Measurements from ENCODE around the gene UQCRC1. TPM values are rescaled to one million over a fixed set of nuclear protein-coding genes. Genes with fewer than 3 reads are reported as not detected.

UQCRC1 gene
- total and polyA plus RNA-seq, 2 experiments from 2014 or later = 620 to 870 TPM

DNA sequence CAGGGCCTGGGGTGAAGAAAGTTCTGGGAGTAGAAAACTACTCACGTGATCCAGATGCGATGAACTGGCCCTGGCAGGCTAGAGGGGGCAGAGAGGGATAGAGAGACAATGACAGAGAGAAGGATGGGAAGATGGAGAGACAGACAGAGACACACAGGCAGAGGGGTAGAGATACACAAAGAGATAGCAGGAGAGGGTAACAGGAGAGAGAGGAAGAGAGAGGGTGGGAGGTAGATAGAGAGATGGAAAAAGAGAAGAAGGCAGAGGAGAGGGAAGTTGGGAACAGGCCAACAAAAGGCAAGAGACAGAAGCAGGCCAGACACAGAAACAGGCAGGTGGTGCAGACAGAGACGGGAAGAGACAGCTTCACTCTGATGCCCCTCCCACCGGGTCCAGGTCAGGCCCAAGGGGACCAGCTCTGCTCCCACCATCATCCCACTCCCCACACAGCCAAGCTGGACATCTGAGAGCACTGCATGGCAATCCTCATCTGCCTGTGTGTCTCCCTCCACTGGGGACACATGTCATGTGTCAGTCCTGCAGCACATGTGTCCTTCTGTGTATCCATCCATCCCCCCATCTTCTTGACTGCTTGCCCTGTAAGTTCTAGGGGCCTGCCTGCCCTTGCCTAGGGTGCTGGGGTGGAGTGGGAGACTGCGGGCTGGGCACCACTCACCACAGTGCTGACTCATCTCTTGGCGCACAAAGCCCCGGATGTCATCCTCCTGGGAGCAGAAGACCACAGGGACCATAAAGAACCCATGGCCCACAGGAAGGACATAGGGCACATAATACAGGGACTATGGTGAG lies 43.6 kb downstream of the UQCRC1 start:
- TF ChIP-seq, protein P1, sequence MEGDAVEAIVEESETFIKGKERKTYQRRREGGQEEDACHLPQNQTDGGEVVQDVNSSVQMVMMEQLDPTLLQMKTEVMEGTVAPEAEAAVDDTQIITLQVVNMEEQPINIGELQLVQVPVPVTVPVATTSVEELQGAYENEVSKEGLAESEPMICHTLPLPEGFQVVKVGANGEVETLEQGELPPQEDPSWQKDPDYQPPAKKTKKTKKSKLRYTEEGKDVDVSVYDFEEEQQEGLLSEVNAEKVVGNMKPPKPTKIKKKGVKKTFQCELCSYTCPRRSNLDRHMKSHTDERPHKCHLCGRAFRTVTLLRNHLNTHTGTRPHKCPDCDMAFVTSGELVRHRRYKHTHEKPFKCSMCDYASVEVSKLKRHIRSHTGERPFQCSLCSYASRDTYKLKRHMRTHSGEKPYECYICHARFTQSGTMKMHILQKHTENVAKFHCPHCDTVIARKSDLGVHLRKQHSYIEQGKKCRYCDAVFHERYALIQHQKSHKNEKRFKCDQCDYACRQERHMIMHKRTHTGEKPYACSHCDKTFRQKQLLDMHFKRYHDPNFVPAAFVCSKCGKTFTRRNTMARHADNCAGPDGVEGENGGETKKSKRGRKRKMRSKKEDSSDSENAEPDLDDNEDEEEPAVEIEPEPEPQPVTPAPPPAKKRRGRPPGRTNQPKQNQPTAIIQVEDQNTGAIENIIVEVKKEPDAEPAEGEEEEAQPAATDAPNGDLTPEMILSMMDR (IDR thresholded peaks at IDR 0.05; ENCODE audit: low read depth, low read length) = no peak
- Histone ChIP-seq H3K9me3 (ENCODE audit: low read depth) (no peaks in the 10 kb centered on the region), H3K27ac (no peak overlapping the region), H3K4me3 (no peak overlapping the region), H3K4me1 (ENCODE audit: low read depth) (peaks cover 9% of the 10 kb centered on the region), H3K27me3 (no peaks in the 10 kb centered on the region), H3K36me3 (peaks cover under 1% of the 10 kb centered on the region)
- DNase-seq (ENCODE audit: low read depth in 1 of 2, low spot score in 1 of 2) = peak in 1 of 2 donors; percentile 69

DNA sequence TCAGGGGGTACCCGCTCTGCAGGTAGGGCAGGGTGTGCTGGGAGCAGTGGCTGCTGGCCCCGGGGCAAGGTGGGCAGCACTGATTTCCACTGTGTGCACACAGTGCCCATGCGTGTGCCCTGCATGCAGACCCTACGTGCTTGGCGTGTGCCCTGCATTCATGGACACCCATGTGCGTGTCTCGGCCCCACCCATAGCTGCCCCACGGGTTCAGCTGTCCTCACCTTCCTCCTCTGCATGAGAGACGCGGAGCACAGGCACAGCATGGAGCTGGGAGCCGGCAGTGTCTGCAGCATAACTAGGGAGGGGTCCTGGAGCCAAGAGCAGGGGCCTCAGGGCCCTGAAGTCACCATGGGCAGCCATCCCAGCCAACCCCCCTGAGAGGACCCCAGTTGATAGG lies 44.3 kb downstream of the UQCRC1 start:
- no peaks in the 10 kb centered on the region for H3K9me3 ChIP-seq (ENCODE audit: low read depth)
- H3K27me3 ChIP-seq = no peaks in the 10 kb centered on the region
- no peak overlapping the region for H3K4me3 ChIP-seq
- peaks cover 12% of the 10 kb centered on the region for H3K4me1 ChIP-seq (ENCODE audit: low read depth)
- no peaks in the 10 kb centered on the region for H3K36me3 ChIP-seq
- TF ChIP-seq, protein P1 (IDR thresholded peaks at IDR 0.05; ENCODE audit: low read depth, low read length) = no peak
- DNase-seq (ENCODE audit: low read depth in 1 of 2, low spot score in 1 of 2) = no peak
- no peak overlapping the region for H3K27ac ChIP-seq

DNA sequence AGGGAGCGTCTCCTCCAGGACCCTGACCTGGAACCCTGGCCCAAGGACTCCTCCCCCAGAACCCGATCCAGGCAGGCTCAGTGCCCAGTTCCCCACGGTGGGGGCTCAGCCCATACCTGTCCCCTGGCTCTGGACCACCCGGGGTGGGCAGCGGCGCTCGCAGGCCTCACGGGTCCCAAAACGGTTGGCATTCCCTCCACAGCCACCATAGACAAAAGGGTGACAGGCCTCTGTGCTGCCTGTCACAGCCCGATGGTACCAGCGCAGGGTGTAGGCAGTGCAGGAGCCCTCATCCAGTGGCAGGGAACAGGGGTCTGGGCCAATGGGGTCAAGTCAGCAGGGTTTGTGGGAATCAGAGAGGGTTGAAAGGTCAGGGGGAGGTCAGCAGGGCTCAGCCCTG lies 44.8 kb downstream of the UQCRC1 start:
- H3K4me1 ChIP-seq (ENCODE audit: low read depth) = peaks cover 17% of the 10 kb centered on the region
- TF ChIP-seq, protein P1 (IDR thresholded peaks at IDR 0.05; ENCODE audit: low read depth, low read length) = no peak
- no peaks in the 10 kb centered on the region for H3K36me3 ChIP-seq
- no peaks in the 10 kb centered on the region for H3K9me3 ChIP-seq (ENCODE audit: low read depth)
- no peak overlapping the region for H3K4me3 ChIP-seq
- no peak overlapping the region for H3K27ac ChIP-seq
- no peaks in the 10 kb centered on the region for H3K27me3 ChIP-seq
- no peak for DNase-seq (ENCODE audit: low read depth in 1 of 2, low spot score in 1 of 2)

GRCh38 chr3:48564022-48564421 lies 45.4 kb downstream of the UQCRC1 start:
- TF ChIP-seq, protein P1 (IDR thresholded peaks at IDR 0.05; ENCODE audit: low read depth, low read length) = no peak
- H3K36me3 ChIP-seq = no peaks in the 10 kb centered on the region
- DNase-seq (ENCODE audit: low read depth in 1 of 2, low spot score in 1 of 2) = peak in 1 of 2 donors; percentile 72
- H3K4me3 ChIP-seq = no peak overlapping the region
- H3K27me3 ChIP-seq = no peaks in the 10 kb centered on the region
- H3K27ac ChIP-seq = no peak overlapping the region
- H3K4me1 ChIP-seq (ENCODE audit: low read depth) = peaks cover 24% of the 10 kb centered on the region
- H3K9me3 ChIP-seq (ENCODE audit: low read depth) = no peaks in the 10 kb centered on the region

DNA sequence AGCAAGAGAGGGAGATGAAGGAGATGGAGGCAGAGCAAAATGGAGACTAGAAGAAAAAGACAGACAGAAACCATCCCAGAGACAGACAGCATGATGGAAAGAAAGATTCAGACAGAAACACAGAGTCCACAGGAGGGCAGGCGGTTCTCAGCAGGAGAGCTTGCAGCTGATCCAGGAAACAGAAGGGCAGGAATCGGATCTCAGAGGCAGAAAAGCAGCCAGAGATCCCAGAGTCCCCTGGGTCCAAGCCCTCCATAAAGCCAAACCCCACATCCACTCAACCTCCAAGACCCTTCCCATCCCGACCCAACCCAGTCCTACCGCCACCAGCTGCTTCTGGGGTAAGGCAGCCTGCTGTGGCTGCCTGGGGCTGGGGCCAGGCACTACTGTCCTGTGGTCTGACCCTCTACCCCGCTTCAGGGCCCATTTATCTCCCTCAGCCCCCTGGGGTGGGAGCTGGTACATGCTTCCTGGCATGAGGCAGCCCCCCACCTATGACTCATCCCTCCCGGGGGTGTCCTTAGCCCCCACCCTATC lies 46.0 kb downstream of the UQCRC1 start, which contains the start of gene UCN2:
TSS of gene UCN2 (minus strand) at position 400 of the 537 bp plus-strand sequence. CDS start 657 bp downstream, outside the sequence.
- peak in 1 of 2 donors; percentile 57 for DNase-seq (ENCODE audit: low read depth in 1 of 2, low spot score in 1 of 2)
- Histone ChIP-seq H3K9me3 (ENCODE audit: low read depth) (no peaks in the 10 kb centered on the region), H3K4me1 (ENCODE audit: low read depth) (peaks cover 29% of the 10 kb centered on the region), H3K4me3 (no peak within 1 kb of the TSS), H3K27me3 (no peaks in the 10 kb centered on the region), H3K27ac (no peak within 1 kb of the TSS), H3K36me3 (no peaks in the 10 kb centered on the region)
- TF ChIP-seq, protein P1 (IDR thresholded peaks at IDR 0.05; ENCODE audit: low read depth, low read length) = peak; percentile 33
